Measurements from ENCODE around the gene MGMT. TPM values are rescaled to one million over a fixed set of nuclear protein-coding genes. Genes with fewer than 3 reads are reported as not detected.

Gene MGMT
- total and polyA plus RNA-seq, 2 of the 4 experiments (the other 2 are of a cell fraction): 11.5 to 17.8 TPM

DNA sequence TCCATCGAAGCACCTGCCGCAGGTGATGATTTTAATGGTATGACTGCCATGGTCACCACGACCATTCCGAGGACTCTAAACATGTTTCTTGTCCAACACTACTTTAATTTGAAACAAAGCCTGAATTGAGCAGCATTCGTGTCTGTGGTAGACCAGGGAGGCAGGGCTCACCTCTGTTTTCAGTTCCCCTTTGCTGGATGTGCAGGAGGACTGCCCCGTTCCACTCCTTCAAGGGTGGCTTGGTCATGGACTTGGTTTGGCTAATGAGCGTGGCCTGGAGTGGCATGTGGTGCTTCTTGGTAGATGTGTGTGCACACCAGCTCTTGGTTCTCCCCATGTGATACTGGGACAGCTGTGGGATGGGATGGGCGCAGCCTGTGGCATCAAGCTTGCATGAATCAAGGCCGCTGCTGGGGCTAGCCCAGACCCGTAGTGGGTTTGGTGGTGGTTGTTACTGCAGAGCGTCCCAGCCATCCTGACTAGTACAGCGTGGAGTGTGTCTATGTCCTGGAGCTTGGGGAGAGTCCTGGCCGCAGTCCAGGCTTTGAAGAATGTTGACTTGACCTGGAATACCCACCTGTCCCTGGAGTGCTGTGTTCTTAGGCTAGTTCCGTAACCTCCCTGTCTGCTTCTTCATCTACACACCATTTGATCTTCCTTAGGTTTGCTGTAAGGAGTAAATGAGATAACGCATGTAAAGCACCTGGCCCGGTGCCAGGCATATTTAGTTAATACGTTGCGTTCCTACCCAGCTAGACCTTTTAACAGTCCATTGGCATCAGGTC is 34.8 kb downstream of the MGMT start:
- no peak overlapping the region for H2AK9ac ChIP-seq (replicated peaks; ENCODE audit: low read depth, low read length, poor library complexity)
- no peak overlapping the region for H4K8ac ChIP-seq (ENCODE audit: low read depth in 2 of 2, low read length in 2 of 2)
- no peak overlapping the region for H3K27ac ChIP-seq (ENCODE audit: insufficient read depth, low read length)
- H3K9me1 ChIP-seq (ENCODE audit: insufficient read depth, low read length): no peaks in the 10 kb centered on the region
- H3K27me3 ChIP-seq (ENCODE audit: control insufficient read depth, insufficient read depth, low read length): no peaks in the 10 kb centered on the region
- H4K5ac ChIP-seq (ENCODE audit: low read depth, low read length): no peak overlapping the region
- no peak overlapping the region for H3K18ac ChIP-seq (ENCODE audit: low read depth, low read length)
- 0 out of 2 replicates have a peak, but pooled peaks cover 2% of the 10 kb centered on the region for H3K4me1 ChIP-seq (ENCODE audit: control insufficient read depth, insufficient read depth, low read length)
- no peak overlapping the region for H2BK5ac ChIP-seq (ENCODE audit: low read depth, low read length, poor library complexity, severe bottlenecking)
- dilution Hi-C loops (cut with HindIII; ENCODE audit: low sequenced_read_pairs, unreplicated experiment) (no loop called here), in situ Hi-C loops (cut with MboI; ENCODE audit: low sequenced_read_pairs) (no loop called here), intact Hi-C loops (cut with micrococcal nuclease) (no loop called here)
- no peak overlapping the region for H3K14ac ChIP-seq (replicated peaks; ENCODE audit: low read depth, low read length)
- peaks cover 1 to 2% of the 10 kb centered on the region in 2 experiments; a peak in 1 of 4 replicates for H3K79me1 ChIP-seq (ENCODE audit: low read depth in 1 of 2, low read length in 2 of 2)
- H4K20me1 ChIP-seq (ENCODE audit: insufficient read depth, low read length): no peaks in the 10 kb centered on the region
- TF ChIP-seq RAD21 (IDR thresholded peaks at IDR 0.05; ENCODE audit: low read length): no peak
- TF ChIP-seq RCOR1 (IDR thresholded peaks at IDR 0.05; ENCODE audit: insufficient replicate concordance, low read length): no peak
- no peak for TF ChIP-seq POLR2A (IDR thresholded peaks at IDR 0.05; ENCODE audit: low read depth, low read length)
- CTCF ChIA-PET: no interaction called here
- 100% methylated on average over 2 of the region's 18 CpGs; no CpG with 5 or more reads in 1 of the 2 experiments for WGBS, 2 experiments (ENCODE audit: extremely low coverage in 2 of 2, insufficient read length in 1 of 2)
- no peak overlapping the region for H3K9ac ChIP-seq (ENCODE audit: low read depth, low read length)
- no peak overlapping the region for H3K23ac ChIP-seq (ENCODE audit: low read depth, low read length)
- no peak for DNase-seq
- peaks cover 3% of the 10 kb centered on the region; the same call in 1 of the 2 replicates for H3K9me3 ChIP-seq (ENCODE audit: control insufficient read depth, insufficient read depth, low read length)
- H3K4me3 ChIP-seq (ENCODE audit: insufficient read depth, low read depth, low read length): no peak overlapping the region
- POLR2A ChIA-PET (ENCODE audit: unreplicated experiment): no interaction called here
- BruUV-seq (replicated peaks): no TSS peak
- no peak overlapping the region for H4K91ac ChIP-seq (ENCODE audit: insufficient read depth, low read depth, low read length)
- no peak overlapping the region for H2BK120ac ChIP-seq (ENCODE audit: low read depth, low read length)
- H3K56ac ChIP-seq (ENCODE audit: extremely low read depth, insufficient read depth, low read length): no peak overlapping the region
- H2AK5ac ChIP-seq (ENCODE audit: low read depth, low read length): no peak overlapping the region
- no peak overlapping the region for H2BK15ac ChIP-seq (ENCODE audit: low read depth, low read length)
- H2BK20ac ChIP-seq (ENCODE audit: low read depth, low read length): no peak overlapping the region
- H3K4me2 ChIP-seq (ENCODE audit: low read depth, low read length): no peak overlapping the region
- peaks cover 2% of the 10 kb centered on the region; the same call in 1 of the 2 replicates for H3K36me3 ChIP-seq (ENCODE audit: control insufficient read depth, insufficient read depth, low read length)
- H2AFZ ChIP-seq (replicated peaks; ENCODE audit: low read length, poor library complexity): no peak overlapping the region
- no peak overlapping the region for H3K4ac ChIP-seq (ENCODE audit: low read depth, low read length)
- no peak for ATAC-seq (ENCODE audit: low read depth)

All from IMR-90 (cell line).